SIG-M5 treated with dmso at 0.1 percent for 504 hours (cell line): Measurements from ENCODE around the gene PDE4D.

Source experiments
- DNase-seq: peaks from one replicate; lab custom pipeline; 2025; ENCODE audit not compliant: unreplicated experiment; lab: John Stamatoyannopoulos, UW

PDE4D gene

DNA sequence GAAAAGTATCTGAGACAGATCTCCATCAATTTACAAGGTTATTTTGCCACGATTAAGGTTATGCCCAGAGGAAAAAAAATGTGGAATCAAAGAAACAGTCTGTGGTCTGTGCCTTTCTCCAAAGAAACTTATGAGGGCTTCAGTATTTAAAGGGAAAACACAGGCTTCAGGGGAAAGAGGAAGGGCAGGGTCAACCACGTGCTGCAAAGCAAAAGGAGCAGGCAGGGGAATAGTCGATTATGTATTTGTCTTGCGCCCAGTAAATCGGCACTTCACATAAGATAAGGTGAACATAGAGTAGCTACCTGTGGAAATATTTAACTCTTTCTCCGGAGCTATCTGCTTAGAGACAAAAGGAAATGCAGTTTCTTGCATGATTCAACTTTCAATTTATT lies 967.0 kb downstream of the PDE4D start:
- no peak for DNase-seq

DNA sequence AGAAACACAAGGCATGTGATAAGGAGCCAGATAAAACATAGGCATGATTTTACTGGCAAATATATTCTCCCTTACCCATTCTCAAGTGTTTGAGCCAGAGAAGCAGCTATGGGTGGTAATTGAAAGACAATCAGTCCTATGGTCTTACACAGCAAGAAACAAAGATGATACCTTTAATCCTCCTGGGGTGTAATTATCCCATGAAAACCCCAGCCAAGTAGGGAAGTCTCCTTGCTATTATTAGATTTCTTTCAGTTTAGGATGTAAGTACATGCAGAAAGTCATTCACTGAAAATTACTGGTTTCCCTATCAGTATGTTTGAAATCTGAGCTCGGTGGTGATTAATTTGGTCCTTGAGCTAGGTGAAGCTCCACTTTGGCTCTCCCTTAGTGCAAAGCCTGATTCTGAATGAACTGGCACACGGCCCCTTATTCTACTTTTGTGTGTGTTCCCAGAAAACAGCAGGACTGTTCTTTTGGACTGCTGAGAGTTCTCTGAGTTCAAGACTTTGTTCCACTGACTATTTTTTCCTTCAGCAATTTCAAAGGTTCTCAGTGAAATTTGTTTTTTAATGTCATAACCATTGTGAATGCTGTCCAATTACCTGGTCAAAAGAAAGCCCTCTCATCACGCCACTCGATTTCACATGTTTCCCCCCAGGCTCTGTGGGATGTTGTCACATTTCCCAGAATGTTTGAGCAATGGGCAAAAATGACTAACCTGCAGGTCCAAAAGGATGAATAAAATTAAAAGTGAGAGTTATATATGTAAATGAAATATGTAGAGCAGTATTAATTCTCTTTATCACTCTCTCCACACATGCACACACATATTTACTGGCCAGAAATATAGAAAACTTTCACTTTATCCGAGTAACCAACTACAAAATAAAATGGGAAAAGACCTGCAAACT lies 967.6 kb downstream of the PDE4D start:
- no peak for DNase-seq

- no peak for DNase-seq
Measured at GRCh38 chr5:58924306-58924705, 969.2 kb downstream of the PDE4D start.

GRCh38 chr5:58923355-58923754 lies 970.2 kb downstream of the PDE4D start:
- DNase-seq = no peak

GRCh38 chr5:58922461-58923171 lies 970.9 kb downstream of the PDE4D start:
- DNase-seq = no peak

- DNase-seq = no peak
Measured at GRCh38 chr5:58921159-58921558, 972.4 kb downstream of the PDE4D start.

DNA sequence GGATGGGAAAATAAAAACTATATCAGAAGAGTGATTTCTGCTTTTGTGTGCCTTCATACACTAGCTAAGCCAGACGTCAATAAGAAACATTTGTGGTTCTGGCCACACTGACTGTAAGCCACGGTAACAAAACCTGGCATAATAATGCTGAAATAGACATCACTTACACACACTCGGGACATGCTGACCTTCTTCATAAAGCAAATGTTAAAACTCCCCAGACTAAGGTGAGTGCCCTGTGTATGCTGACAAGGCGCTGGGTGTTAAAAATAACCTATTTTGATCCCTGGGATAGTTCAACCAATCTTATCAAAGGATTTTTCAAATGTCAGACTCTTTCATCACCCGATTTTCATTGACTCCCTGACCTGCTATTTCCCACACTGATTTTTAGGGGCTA lies 973.7 kb downstream of the PDE4D start:
- no peak for DNase-seq
